ENCODE results near the gene SMPD3. TPM values are rescaled to one million over a fixed set of nuclear protein-coding genes. Genes with fewer than 3 reads are reported as not detected.

The SMPD3 gene
- total RNA-seq, 4 donors from 2014 or later: 0.22 to 0.38 TPM; not detected in 2

DNA sequence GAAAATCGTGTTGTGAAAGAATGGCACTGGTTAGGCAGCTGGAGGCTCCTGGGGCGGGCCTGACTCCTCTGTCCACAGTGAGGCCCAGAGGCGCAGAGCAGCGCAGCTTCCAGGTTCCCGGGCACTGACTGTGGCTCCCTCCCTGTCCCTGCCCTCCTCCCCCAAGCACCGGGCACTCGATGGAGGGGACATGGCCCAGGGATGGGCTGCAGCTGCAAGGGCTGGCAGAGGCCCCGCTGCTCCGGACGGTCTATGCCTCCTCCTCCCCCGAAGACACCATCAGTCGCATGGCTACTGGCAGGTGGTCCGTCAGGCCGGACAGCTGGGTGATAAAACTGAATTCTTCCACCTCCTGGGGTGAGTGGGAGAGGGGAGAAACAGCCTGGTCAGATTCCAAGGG, 87.4 kb downstream of the SMPD3 start:
- TF ChIP-seq, protein P1, sequence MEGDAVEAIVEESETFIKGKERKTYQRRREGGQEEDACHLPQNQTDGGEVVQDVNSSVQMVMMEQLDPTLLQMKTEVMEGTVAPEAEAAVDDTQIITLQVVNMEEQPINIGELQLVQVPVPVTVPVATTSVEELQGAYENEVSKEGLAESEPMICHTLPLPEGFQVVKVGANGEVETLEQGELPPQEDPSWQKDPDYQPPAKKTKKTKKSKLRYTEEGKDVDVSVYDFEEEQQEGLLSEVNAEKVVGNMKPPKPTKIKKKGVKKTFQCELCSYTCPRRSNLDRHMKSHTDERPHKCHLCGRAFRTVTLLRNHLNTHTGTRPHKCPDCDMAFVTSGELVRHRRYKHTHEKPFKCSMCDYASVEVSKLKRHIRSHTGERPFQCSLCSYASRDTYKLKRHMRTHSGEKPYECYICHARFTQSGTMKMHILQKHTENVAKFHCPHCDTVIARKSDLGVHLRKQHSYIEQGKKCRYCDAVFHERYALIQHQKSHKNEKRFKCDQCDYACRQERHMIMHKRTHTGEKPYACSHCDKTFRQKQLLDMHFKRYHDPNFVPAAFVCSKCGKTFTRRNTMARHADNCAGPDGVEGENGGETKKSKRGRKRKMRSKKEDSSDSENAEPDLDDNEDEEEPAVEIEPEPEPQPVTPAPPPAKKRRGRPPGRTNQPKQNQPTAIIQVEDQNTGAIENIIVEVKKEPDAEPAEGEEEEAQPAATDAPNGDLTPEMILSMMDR (IDR thresholded peaks at IDR 0.05; ENCODE audit: low read depth): no peak

DNA sequence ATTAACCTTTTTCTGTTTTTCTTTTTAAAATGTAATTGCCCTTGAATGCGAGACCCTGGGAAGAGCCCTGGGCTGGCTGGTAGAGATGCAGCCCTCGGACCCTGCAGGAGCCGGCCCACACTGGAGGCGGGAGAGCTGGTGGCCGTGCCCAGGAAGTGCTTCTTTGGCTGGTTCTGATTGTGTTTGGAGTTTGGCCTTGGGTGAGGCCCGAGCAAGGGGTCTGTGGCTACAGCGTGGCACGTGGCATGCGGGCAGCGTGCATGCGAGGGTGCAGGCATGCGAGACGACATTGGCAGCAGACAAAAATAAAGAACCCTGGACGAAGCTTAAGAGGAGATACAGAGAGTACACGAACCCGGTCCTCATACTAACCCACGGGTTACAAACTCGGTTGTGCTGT, 87.8 kb downstream of the SMPD3 start:
- TF ChIP-seq, protein P1 (IDR thresholded peaks at IDR 0.05; ENCODE audit: low read depth): no peak

DNA sequence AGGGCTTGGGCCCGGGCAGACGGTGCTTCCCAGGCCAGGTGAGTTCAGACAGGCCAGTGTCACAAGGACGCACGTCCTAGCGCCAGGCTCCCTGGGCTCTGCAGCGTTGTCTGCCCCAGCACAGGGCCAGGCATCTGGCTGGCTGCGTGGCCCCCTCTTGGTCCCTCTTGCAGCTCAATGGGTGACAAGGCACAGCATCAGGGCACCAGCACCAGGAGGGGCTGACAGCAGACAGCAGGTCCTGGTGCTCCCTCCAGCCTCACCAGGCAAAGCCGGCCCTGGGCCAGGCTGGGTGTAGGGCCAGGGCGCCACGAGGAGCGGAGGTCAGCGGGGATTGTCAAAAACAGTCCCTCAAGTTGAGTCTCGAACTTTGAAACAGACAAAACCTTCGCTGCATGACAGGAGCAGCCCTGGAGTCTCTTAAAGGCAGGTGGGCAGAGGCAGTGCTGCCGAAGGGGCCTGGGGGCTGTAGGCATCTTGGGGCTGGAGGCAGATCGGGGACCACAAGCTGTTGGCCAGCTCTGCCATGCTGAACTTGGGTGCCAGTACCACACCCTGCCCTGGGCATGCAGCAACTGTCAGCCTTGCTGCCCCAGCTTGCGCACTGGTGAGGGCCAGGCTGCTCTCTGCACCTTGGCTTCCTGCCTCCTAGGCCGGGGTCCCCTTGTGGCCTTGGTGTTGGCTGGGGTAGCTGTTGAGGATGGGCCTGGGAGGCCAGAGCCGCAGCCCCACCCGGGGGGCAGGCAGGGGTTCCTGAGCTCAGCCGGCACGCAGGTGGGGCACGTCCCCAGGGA, 88.7 kb downstream of the SMPD3 start:
- TF ChIP-seq, protein P1 (IDR thresholded peaks at IDR 0.05; ENCODE audit: low read depth): no peak

DNA sequence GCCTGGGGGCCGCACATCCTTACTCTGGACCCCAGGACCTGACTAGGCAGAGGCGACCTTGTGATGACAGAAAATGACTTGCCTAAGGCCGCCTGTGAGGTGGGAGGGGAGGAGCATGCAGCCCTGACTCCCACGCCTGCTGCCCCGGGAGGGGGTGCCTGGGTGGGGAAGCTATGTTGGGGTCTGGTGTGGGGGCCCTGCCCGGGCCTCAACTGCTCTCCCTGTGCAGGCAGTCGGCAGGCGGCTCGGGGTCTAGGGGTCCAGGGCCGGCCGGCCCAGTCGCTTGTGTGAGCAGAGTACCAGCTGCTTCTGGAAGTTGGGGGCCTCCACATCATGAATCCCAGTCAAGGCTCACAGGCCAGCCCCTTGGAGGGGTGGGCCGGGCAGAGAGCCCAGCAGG, 89.4 kb downstream of the SMPD3 start:
- TF ChIP-seq, protein P1 (IDR thresholded peaks at IDR 0.05; ENCODE audit: low read depth): no peak

DNA sequence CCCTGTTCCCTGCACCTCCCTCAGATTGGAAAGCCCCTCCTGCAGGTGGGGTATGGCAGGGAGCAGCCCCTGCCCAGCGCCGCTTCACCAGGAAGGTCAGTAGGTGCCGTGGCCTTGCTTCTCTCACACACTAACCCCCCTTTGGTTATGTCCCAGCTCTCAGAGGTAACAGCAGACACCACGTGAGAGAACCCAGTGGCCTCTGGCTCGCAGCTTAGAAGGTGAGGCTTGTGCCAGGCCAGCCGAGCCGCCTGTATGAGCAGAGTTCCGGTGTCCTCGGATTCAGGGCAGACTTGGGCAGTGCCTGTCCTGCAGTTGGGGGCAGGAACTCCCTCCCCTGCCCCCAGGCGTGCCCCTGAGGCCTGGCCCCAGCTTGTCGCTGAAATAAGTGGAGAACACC, 90.4 kb downstream of the SMPD3 start:
- TF ChIP-seq, protein P1 (IDR thresholded peaks at IDR 0.05; ENCODE audit: low read depth): no peak

DNA sequence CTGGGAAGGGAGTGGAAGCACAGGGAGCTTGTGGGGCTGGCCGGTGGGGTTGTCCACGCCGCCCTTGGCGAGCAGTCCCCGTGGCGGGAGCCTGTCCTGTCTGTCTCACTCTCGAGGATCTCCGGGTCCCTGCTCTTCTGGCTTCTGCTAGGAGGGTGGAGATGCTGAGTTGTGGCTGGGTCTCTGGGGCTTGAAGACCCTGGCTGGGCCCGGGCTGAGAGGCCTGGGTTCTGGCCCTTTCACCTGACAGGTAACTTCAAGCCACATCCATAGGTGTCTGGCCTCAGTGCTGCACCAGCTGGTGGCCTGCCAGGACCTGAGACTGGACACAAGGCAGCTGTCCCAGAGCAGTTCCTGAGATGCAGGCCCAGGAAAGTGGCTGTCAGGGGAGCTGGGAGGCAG, 90.8 kb downstream of the SMPD3 start:
- TF ChIP-seq, protein P1 (IDR thresholded peaks at IDR 0.05; ENCODE audit: low read depth): no peak

DNA sequence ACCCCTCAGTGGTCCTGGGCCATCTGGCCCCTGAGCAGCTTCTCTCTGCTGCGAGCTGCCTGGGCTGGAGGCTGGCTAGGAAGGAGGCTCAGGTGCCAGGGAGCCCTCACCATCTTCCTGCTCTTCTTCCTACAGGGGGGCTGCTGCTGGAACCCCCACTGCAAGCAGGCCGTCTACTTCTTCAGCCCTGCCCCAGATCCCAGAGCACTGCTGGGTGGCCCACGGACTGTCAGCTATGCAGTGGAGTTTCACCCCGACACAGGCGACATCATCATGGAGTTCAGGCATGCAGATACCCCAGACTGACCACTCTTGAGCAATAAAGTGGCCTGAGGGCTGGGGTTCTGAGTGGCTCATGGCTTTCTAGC, 91.4 kb downstream of the SMPD3 start:
- TF ChIP-seq, protein P1 (IDR thresholded peaks at IDR 0.05; ENCODE audit: low read depth): no peak
